GM19438 (cell line): ENCODE results near the gene MGAT5.

Experiments
- ATAC-seq: cut with Tn5 transposase; IDR thresholded peaks from one replicate; pipeline ENCODE4 v1.9.1; 2021; ENCODE audit warnings: low read depth; ENCODE audit not compliant: unreplicated experiment

MGAT5 gene

GRCh38 chr2:134252092-134252750 lies 1.7 kb upstream of the MGAT5 start:
- no peak for ATAC-seq

GRCh38 chr2:134253117-134253704 lies 661 bp upstream of the MGAT5 start:
- peak; percentile 71 for ATAC-seq

DNA sequence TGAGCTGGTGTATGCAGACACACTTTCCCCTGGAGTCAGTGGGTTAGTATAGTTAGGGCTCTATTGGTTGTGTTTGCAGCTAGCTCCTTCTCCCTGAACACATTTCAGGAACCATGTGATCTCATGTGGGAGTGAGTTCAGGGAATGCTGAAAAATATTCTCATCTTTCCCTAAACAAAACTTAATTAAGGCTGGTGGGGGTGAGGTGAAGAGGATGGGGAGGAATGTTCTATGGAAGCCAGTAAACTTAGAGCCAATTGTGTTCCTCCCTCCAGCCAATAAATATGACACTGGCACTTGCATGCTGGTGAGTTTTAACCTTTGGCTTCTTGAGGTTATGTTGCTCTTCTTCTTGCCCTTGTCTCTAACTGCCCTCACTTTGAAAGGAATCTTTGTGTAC lies 952 bp downstream of the MGAT5 start:
- no peak for ATAC-seq

- no peak for ATAC-seq
Observed at GRCh38 chr2:134256956-134257355, 3.1 kb downstream of the MGAT5 start.

- no peak for ATAC-seq
Observed at GRCh38 chr2:134257509-134257908, 3.6 kb downstream of the MGAT5 start.

- no peak for ATAC-seq
Observed at GRCh38 chr2:134257965-134258683, 4.3 kb downstream of the MGAT5 start.

DNA sequence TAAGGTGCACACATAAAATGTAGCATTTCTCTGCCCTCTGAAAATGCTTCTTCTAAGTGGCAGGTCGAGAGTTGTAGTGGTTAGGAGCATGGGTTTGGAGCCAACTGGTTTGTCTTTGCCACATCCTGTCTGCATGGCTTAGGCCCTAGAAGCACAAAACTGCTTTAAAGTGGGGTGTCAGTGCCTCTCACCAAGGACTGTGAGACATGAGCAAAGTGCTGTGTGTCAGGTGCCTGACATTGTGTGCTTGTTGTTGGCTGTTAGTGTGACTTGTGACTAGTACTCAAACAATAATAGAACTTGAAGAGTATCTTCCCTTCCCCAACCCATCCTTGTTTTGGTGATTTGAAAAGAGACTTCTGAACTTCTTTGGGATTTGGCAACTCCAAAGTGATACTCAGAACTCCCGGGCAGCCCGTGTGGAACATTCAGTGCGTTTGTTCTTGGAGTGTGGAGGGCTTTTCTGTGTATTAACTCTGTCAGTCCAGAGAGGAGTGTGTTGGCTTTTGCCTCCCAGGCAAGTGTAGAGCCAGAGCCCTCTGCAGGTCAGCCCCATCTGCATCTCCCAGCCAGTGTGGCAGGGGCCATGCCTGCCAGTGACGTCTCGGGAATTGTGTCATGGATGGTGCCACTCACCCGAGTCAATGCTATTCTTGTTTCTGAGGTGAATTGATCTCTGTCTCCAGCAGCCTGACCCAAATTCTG lies 5.0 kb downstream of the MGAT5 start:
- no peak for ATAC-seq

DNA sequence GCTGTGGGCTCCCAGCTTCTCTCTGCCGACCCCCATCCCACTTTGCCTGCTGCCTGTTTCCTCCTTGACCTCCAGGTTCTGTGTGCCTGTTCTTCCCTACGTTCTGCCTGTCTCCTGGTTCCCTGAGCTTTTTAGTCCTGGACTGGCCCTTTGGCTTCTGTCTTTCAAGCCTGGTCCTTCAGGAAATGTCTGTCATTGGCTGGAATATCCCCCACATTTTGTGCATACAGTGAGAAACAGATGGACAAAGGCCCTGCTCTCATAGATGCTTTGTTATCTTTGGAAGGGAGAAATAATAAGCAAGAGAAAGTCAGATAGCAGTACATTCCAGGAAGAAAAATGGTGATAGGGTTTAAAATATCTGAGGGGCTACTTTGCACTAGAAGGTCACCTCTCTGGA lies 5.7 kb downstream of the MGAT5 start:
- no peak for ATAC-seq

- ATAC-seq = no peak
Observed at GRCh38 chr2:134259994-134260393, 6.1 kb downstream of the MGAT5 start.

DNA sequence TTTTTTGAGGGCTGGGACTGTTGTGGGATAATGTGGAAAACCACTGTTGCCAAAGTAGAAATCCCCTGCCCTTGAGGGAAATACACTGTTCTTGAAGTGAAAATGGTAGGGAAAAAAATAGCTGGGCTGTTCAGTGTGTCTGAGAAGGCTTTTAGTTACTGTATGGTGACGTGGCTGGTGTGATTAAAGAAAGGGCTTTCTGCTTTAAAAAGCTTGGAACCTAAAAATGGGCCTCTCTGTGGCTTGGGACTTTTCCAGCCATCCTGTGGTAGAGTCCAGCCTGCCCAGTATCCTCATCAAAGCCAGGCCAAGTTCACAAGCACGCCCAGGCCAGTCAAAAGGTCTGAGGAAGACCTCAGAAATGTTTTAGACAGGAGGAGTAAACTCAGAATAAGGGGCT lies 6.8 kb downstream of the MGAT5 start:
- ATAC-seq = no peak

DNA sequence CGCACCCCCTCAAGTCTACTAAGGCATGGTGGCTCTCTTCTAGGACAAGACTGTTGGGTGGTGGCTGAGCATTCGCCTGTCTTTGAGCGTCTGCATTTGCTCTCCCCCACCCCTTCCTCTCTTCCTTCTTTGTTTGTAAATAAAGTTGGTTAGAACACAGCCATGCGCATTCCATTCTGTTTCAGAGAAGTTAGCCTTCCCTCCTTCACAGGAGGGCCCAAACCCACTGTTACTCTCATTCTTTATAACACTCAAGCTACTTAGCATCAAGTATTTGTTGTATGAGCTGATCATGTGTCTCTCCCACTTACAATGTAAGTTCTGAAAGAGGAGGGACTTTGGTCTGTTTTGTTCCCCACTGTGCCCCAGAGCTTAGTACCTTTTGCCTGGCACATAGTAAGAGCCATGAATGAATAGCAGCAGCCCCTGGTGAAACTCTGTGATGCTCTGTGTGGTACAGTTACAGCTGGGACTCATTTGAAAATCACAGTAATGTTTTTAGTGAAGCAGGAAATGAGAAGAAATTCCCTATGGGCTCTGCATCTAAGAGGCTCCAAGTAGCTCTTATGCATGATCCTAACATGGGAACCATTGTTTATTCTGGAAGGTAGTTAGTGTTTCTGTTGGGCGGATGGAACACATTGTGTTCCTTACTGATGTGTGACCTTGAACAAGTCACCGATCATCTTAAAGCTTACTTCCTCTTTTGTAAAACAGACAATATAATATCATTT lies 7.7 kb downstream of the MGAT5 start:
- ATAC-seq = peak; percentile 47

DNA sequence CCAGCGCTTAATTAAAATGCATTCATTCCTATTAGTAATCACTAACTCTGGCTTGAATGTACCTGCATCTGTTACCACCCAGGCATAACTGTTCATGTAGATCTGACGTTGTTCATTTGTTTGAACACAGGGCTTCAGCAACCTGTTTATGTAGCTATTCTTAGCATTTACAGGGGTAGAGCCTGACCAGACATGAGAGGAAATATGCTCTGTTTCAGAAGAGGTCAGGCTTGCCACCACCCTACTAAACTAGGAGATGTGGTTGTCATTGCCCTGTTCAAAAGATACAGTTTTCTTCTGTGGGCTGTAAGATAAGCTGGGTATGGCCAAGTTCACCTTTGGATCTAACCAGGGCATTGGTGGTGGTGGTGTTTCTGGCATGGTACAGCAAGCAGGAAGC lies 8.8 kb downstream of the MGAT5 start:
- ATAC-seq = peak; percentile 43

- no peak for ATAC-seq
Observed at GRCh38 chr2:134268265-134268664, 14.4 kb downstream of the MGAT5 start.

DNA sequence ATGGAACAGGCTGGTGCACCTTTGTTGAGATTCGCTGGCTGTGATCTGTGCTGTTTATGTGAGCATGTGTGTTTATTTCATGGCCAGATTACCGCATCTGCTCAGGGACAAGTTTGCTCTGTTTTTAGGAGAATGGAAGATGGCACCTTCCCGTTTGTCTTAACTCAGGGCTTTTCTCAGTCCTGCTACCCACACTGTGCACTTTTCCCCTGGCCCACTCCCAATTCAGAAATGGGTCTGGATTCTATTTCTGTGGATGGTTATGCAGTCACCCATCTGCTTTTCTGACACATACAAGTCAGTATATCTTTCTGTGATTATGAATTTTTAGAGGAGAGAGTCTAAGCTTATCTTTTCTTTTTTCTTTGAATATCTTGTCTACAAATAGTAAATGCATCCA lies 15.4 kb downstream of the MGAT5 start:
- no peak for ATAC-seq

DNA sequence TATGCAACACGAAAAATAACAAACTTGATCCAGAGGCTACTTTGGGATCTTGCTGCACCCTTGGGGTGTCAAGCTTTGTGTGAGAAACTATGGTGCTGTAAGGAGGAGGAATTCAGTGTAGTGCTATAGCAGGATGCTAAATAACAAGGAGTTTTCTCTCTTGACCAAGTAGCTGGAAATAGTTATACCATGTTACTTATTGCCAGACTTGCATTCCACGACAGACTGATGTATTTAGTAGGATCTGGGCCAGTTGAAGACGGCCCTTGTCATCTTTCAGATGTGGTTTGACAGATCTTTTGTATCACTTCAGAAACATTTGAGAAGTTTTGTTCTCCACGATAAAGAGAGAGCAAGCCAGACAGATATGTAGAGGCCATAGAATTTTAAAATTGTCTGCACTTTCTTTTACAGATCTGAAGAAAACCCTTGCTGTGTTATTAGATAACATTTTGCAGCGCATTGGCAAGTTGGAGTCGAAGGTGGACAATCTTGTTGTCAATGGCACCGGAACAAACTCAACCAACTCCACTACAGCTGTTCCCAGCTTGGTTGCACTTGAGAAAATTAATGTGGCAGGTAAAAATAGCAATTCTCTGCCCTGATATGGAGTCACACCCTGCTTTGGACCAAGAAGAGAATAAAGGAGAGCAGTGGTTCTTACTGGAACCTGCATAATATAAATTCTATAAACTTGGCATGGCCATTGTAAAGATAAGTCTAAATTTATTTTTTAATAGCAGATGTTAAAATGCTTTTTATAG lies 16.3 kb downstream of the MGAT5 start:
- ATAC-seq = no peak

DNA sequence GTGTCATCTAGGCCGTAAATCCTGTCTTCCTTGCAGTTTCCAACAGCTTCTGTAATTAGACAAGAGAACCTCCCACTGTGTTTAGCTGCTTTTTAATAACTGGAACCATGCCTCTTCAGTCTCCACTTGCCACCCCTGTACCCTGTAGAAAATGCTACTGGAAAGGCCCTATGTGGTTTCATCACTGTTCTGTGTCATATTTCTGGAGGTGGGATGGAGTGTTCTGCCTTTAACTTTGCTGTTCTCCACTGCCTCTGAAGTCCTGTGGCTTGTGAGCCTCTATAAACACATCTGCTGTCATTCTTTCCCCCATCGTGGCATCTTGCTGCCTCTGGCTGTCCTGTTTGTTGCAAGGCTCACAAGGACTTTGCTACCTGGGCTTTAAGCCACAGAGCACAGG lies 17.9 kb downstream of the MGAT5 start:
- ATAC-seq = no peak

GRCh38 chr2:134272806-134273205 lies 18.9 kb downstream of the MGAT5 start:
- no peak for ATAC-seq

- no peak for ATAC-seq
Observed at GRCh38 chr2:134273256-134273983, 19.5 kb downstream of the MGAT5 start.

DNA sequence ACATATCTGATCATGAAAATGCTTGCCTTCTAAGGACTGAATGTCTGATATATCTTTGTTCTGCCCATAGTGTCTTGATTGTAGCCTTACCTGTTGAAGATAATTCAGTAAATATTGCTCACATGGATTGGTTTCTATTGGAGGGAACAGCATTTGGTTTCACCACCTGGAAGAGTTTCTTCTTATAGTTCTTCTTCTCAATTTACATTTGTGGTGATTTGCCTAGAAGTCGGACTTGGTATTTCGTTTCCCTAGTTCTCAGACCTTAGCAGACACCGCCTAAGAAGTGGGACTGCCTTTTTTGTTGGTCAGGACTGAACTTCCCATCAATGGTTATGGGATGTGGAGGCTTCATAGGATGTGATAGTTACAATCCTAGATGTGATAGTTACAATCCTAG lies 20.2 kb downstream of the MGAT5 start:
- ATAC-seq = no peak
